Measurements from ENCODE around the gene PLCH2.

Gene PLCH2

GRCh38 chr1:2488688-2489087 is 12.6 kb downstream of the PLCH2 start:
- no peak for TF ChIP-seq CTCF (IDR thresholded peaks at IDR 0.05; ENCODE audit: insufficient read depth, low read depth, low read length, missing control alignments)
- DNase-seq (ENCODE audit: low read depth) = no peak
- H3K4me3 ChIP-seq (ENCODE audit: low read depth, low read length) = no peak overlapping the region

GRCh38 chr1:2489615-2490014 is 13.5 kb downstream of the PLCH2 start:
- DNase-seq (ENCODE audit: low read depth) = no peak
- no peak overlapping the region for H3K4me3 ChIP-seq (ENCODE audit: low read depth, low read length)
- TF ChIP-seq CTCF (IDR thresholded peaks at IDR 0.05; ENCODE audit: insufficient read depth, low read depth, low read length, missing control alignments) = no peak

GRCh38 chr1:2492091-2492490 is 16.0 kb downstream of the PLCH2 start:
- no peak for TF ChIP-seq CTCF (IDR thresholded peaks at IDR 0.05; ENCODE audit: insufficient read depth, low read depth, low read length, missing control alignments)
- DNase-seq (ENCODE audit: low read depth) = no peak
- H3K4me3 ChIP-seq (ENCODE audit: low read depth, low read length) = no peak overlapping the region

DNA sequence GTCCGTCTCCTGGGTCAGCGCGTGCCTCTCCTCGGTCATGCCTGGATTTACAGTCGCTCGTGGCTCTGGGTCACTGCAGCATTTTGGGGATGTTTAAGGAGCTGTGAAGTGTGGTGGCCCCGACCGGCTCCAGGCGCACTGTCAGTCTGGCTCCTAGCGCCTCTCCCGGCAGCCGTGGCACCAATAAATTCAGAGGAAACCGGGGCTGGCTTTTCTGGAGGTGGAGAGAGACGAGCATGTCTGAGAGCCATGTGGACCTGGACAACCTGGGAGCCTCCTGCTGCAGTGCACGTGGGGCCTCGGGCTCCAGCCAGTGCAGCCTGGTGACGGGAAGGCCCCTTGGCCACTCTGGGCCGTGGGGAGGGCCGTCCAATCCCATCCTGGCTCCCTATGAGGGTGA is 17.1 kb downstream of the PLCH2 start:
- TF ChIP-seq CTCF (IDR thresholded peaks at IDR 0.05; ENCODE audit: insufficient read depth, low read depth, low read length, missing control alignments) = no peak
- no peak overlapping the region for H3K4me3 ChIP-seq (ENCODE audit: low read depth, low read length)
- no peak for DNase-seq (ENCODE audit: low read depth)

DNA sequence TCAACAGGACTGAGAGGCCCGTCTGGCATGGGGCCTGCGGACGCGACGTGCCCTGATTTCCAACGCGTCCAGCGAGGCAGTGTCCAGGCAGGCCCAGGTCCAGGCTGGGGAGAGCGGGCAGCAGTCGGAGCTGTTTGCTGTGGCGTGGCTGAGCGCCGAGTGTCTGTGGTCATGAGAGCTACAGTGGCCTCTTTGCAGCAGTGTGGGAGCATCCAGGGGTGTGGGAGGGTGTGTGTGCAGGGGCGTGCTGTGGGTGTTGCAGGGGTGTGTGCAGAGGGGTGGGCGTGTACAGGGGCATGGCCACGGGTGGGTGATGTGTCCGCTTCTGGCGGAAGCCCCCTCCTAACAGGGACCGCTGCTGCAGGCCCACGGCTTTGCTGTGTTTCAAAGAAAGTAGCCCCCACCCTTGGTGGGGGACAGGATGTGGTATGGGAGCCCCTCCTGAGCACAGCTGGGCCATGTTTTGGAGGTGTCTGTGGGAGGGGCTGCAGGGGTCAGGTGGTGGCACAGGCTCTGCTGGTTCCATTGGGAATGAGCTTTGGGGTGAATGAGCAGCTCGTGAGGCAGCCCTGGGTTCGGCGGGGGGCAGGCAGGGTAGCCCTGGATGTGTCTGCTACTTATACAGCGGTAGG is 17.7 kb downstream of the PLCH2 start:
- H3K4me3 ChIP-seq (ENCODE audit: low read depth, low read length) = no peak overlapping the region
- no peak for TF ChIP-seq CTCF (IDR thresholded peaks at IDR 0.05; ENCODE audit: insufficient read depth, low read depth, low read length, missing control alignments)
- no peak for DNase-seq (ENCODE audit: low read depth)

DNA sequence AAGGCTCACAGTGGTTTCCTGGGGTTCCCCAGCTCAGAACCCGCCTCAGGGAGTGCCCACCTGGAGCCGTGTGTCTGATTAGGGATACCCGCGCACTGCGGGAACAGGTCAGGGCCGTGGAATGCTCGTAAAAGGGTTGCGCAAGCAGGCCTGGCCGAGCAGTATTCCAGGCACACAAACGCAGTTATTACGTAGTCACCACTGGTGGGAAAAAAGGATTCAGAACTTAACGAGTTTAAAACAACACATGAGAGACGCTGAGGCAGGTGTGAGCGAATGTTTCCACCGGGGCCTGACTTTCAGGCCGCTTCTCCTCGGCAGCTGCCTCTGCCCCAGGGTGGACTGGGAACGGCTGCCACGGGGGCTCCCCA is 18.2 kb downstream of the PLCH2 start:
- no peak for DNase-seq (ENCODE audit: low read depth)
- H3K4me3 ChIP-seq (ENCODE audit: low read depth, low read length) = no peak overlapping the region
- TF ChIP-seq CTCF (IDR thresholded peaks at IDR 0.05; ENCODE audit: insufficient read depth, low read depth, low read length, missing control alignments) = no peak

- no peak for TF ChIP-seq CTCF (IDR thresholded peaks at IDR 0.05; ENCODE audit: insufficient read depth, low read depth, low read length, missing control alignments)
- no peak overlapping the region for H3K4me3 ChIP-seq (ENCODE audit: low read depth, low read length)
- DNase-seq (ENCODE audit: low read depth) = no peak
Measured at GRCh38 chr1:2495026-2495425, 18.9 kb downstream of the PLCH2 start.

Measured in GM12865 (cell line).